Measurements from ENCODE around the gene SDK1. TPM values are rescaled to one million over a fixed set of nuclear protein-coding genes. Genes with fewer than 3 reads are reported as not detected.

SDK1 gene
- total RNA-seq, 2 donors from 2014 or later: 3.1 to 3.6 TPM

DNA sequence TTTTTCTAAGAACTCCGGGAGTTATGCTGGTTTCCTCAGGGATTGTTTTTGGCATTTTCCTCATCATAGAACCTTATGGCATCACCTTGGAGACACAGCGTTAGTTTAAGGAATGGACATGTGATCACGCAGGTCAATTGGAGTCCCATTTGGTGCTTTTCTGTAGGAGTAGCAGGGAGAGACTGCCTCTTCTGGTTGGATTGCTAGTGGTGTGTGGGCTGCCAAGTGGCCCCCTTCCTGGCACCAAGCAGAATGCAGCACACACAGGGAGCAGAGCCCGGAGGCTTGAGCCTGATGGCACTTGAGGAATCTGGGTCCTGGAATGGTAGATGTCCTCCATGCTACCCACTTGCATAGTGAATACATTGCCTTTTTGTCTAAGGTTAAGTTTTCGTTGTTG lies 57.9 kb downstream of the SDK1 start:
- DNase-seq (ENCODE audit: low spot score): no peak
- Histone ChIP-seq H3K27ac (no peak overlapping the region), H3K4me1 (no peaks in the 10 kb centered on the region), H3K4me3 (no peak overlapping the region), H3K27me3 (no peaks in the 10 kb centered on the region), H3K36me3 (no peaks in the 10 kb centered on the region), H3K9me3 (no peaks in the 10 kb centered on the region)
- no peak for TF ChIP-seq CTCF (IDR thresholded peaks at IDR 0.05)

DNA sequence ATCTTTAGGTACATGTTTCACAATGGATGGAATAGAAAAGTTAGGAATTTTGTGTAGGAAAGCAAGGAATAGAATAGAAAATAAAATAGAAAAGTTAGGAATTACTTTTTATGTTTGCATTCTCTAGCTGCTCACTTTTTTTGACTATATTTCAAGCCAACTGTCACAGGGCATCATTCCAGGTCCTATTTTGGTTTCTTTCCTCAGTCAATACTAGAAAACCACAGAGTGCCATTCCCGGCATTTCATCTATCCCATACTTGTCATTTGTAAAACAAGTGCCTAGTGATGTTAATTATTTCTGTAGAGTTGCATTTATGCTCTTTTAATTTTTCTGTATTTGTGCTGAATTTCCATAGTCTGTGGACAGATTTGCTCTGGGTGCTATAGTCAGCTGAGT lies 66.2 kb downstream of the SDK1 start:
- Histone ChIP-seq H3K4me1 (no peaks in the 10 kb centered on the region), H3K27me3 (no peaks in the 10 kb centered on the region), H3K27ac (no peak overlapping the region), H3K4me3 (no peak overlapping the region), H3K36me3 (no peaks in the 10 kb centered on the region), H3K9me3 (no peaks in the 10 kb centered on the region)
- TF ChIP-seq CTCF (IDR thresholded peaks at IDR 0.05): no peak
- DNase-seq (ENCODE audit: low spot score): no peak

DNA sequence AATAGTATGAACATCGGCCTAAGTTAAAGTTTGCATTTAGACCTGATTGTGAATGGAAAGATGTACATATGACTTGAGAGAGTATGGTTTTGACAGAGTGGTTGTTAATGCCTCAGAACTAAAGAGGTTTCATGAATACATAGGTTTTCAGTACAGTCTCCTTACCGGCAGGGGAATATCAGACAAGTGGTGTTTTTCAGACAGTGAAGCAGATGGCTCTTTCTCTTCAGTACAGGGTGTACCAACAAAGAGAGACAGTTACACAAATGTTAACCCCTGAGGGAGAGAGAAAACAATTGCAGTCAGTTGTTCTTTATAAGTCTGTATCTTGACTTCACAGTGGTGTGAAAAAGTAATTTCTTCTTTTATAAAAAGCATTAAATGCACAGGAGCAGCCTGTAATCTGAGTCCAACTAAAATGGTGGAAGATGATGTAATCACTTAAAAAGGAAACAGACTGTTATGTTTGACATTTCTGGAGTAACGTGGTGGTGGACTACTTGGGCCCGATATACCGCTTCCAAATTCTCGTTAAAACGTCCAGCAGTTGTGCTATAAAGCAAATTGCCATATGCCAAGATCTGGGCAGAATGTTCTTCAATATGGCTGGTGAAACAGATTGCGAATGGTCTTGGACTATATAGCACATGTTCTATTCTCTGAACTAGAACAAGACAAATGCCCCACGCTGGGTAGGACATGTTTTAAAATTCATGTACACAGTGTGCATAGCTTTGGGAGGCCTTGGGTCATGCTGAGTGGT lies 69.2 kb downstream of the SDK1 start:
- Histone ChIP-seq H3K27me3 (no peaks in the 10 kb centered on the region), H3K27ac (peak overlapping the region in 1 of 2 donors; percentile 18), H3K4me3 (no peak overlapping the region), H3K4me1 (no peaks in the 10 kb centered on the region), H3K36me3 (no peaks in the 10 kb centered on the region), H3K9me3 (no peaks in the 10 kb centered on the region)
- DNase-seq (ENCODE audit: low spot score): no peak
- TF ChIP-seq CTCF (IDR thresholded peaks at IDR 0.05): no peak

DNA sequence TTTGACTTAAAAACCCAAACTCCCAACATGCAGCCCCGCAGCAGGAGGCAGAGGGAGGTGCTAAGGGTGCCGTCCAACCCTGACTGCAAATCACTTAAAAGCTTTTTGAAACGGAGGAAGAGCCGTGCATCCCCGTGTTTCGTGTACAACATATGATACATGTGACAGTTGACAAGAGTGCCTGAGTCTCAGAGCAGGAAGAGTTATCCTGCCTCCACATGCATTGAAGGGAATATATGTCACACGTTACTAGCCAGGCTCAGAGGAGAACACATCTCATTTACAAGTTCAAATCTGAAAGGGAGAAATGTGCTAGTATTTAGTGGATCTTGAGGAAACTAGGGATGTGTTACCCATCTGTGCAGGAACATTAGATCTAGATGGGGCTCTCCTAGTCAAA lies 69.9 kb downstream of the SDK1 start:
- Histone ChIP-seq H3K27ac (no peak overlapping the region), H3K9me3 (no peaks in the 10 kb centered on the region), H3K4me1 (no peaks in the 10 kb centered on the region), H3K4me3 (no peak overlapping the region), H3K27me3 (no peaks in the 10 kb centered on the region), H3K36me3 (no peaks in the 10 kb centered on the region)
- TF ChIP-seq CTCF (IDR thresholded peaks at IDR 0.05): no peak
- DNase-seq (ENCODE audit: low spot score): no peak

DNA sequence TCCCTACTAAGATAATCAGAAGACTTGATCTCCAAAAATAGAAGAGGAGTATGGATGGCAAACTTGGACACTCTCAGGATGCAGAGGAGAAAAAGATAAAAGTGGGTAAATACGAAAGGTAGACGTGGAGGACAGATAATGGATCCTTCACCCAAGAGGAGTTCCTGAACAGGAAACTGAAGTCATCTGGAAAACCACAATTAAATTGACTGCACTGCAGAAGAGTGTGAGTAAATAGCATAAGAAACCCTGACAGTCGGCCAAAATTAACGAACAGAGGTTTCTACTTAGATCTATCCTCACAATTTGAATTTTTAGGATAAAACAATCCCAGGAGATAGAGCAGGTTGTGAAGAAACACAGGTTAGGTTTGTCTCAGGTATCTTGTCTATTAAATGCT lies 70.5 kb downstream of the SDK1 start:
- Histone ChIP-seq H3K27me3 (no peaks in the 10 kb centered on the region), H3K4me1 (no peaks in the 10 kb centered on the region), H3K27ac (no peak overlapping the region), H3K9me3 (no peaks in the 10 kb centered on the region), H3K36me3 (no peaks in the 10 kb centered on the region), H3K4me3 (no peak overlapping the region)
- no peak for DNase-seq (ENCODE audit: low spot score)
- TF ChIP-seq CTCF (IDR thresholded peaks at IDR 0.05): no peak

- no peak overlapping the region for H3K27ac ChIP-seq
- H3K36me3 ChIP-seq: no peaks in the 10 kb centered on the region
- no peaks in the 10 kb centered on the region for H3K4me1 ChIP-seq
- H3K4me3 ChIP-seq: no peak overlapping the region
- H3K9me3 ChIP-seq: no peaks in the 10 kb centered on the region
- TF ChIP-seq CTCF (IDR thresholded peaks at IDR 0.05): no peak
- H3K27me3 ChIP-seq: no peaks in the 10 kb centered on the region
- no peak for DNase-seq (ENCODE audit: low spot score)
These were observed 73.2 kb downstream of the SDK1 start for GRCh38 chr7:3374239-3374638.

Measured in right atrium auricular region (tissue), 2 donors.